GM21619 (cell line): ENCODE data around the gene CEP350.
"Not testable (repeated sequence)": the region's sequence is repeated elsewhere in the genome, so short reads cannot be mapped to it uniquely, and the experiment has no call there.

Experiments
- ATAC-seq: cut with Tn5 transposase; IDR thresholded peaks from one replicate; pipeline ENCODE4 v1.9.1; 2021; ENCODE audit not compliant: unreplicated experiment

CEP350 gene

GRCh38 chr1:180116964-180117763 lies 162.6 kb downstream of the CEP350 start:
- ATAC-seq, result no peak

GRCh38 chr1:180117764-180118116 lies 163.1 kb downstream of the CEP350 start:
- ATAC-seq, result no peak

DNA sequence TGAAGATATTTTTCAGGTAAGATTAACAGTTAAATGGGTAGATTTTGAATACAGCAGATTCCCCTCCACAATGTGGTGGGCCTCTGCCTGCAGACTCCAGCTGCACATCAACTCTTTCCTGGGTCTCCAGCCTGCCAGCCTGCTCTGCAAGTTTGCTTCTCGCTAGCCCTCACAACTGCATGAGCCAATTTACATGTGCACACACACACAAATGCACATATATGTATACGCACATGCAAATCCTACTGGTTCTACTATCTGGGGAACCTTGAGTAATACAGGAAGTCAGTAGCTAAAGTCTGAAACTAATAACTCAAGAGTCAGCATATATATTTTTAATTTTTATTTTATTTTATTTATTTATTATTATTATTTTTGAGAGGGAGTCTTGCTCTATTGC lies 165.2 kb downstream of the CEP350 start:
- no peak for ATAC-seq

- no peak for ATAC-seq
Observed at GRCh38 chr1:180123463-180123936, 168.9 kb downstream of the CEP350 start.

GRCh38 chr1:180130651-180131050 lies 176.0 kb downstream of the CEP350 start:
- no peak for ATAC-seq

DNA sequence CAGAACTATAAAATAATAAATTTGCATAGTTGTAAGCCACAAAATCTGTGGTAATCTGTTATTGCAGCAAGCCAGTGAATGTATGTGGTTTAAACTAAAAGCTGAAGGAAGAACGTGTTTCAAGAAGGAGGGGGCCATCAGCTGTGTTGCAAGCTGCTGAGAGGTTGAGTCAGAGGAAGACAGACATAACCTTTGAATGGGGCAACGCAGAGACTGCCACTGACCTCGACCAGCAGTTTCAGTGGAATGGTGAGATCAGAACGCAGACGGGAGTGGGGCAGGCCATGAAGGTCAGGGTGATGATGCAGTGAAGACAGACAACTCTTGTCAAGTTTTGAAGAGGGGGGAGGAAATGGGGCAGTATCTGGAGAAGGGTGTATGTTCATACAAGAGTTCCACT lies 176.9 kb downstream of the CEP350 start:
- ATAC-seq, result no peak

DNA sequence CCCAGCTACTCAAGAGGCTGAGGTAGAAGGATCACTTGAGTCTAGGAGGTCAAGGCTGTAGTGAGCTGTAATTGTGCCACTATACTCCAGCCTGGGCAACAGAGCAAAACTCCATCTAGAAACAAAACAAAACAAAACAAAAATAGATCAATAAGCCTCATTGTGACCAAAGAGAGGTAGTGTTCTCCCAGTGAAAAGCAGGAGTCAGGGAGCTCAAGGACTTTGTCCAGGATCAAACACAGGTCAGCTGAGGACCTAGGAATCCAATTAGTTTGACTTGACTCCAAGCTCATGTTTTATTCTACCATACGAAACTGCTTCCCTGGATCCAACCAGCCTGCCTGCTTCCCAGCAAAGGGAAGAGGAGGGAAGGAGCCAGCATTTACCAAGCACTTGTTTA lies 178.6 kb downstream of the CEP350 start:
- no peak for ATAC-seq

- not testable (repeated sequence) for ATAC-seq
Observed at GRCh38 chr1:180133688-180134087, 179.1 kb downstream of the CEP350 start.

- no peak for ATAC-seq
Observed at GRCh38 chr1:180135535-180135934, 180.9 kb downstream of the CEP350 start.

DNA sequence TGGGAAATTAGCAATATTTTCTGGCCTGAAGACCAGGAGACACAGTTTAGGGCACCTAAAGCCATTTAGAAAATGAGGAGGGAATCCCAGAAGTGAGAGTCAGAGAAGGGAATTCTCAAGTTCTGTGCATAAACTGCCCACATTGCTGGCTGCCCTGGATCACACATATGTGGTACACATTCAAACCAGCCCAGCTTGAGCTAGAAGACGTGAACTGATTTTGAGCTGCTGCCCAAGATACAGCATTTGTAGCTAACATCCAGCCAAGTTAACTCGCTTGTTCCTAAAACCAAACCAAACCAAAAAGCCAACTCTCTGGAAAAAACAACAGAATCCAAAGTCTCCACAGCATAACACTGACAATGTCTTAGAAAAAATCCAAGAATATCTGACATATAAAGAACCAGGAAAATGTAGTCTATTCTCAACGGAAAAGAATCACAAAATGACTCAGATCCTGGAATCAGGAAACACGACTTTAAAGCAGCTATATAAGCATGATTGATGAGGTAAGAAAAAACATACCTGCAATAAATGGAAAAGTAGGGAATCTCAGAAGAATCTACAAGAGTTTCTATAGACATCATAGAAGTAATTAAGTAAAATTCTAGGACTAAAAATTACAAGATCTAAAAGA lies 181.8 kb downstream of the CEP350 start:
- ATAC-seq, result no peak

DNA sequence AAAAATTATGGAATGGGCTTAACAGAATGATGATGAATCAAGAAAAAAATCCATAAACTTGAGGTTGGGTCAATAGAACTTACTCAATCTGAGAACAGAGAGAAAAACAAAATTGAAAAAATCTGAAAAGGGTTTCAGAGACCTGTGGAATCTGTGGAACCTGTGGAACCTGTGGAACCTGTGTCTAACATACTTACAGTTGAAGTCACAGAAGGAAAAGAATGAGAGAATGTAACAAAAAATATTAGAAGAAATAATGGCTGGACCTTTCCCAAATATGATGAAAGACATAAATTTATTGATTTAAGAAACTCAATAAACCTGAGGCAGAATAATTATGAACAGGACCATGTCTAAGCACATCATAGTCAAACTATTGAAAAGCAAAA lies 182.4 kb downstream of the CEP350 start:
- ATAC-seq, result no peak

DNA sequence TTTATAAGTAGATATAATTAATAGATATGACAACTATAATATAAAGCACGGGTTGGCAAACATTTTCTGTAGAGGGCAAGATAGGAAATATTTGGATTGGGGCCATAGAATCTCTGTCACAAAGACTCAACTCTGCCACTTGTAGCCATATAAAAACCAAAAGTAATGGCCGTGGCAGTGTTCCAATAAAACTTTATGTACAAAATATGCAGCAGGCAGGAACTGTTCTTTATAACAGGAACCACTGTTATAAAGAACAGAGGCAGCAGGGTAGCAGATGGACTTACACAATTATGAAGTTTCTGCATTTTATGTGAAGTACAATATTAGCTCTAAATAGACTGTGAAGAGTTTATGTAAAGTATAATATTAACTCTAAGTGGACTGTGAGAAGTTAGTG lies 183.2 kb downstream of the CEP350 start:
- no peak for ATAC-seq

- ATAC-seq, result no peak
Observed at GRCh38 chr1:180141381-180141934, 186.8 kb downstream of the CEP350 start.

DNA sequence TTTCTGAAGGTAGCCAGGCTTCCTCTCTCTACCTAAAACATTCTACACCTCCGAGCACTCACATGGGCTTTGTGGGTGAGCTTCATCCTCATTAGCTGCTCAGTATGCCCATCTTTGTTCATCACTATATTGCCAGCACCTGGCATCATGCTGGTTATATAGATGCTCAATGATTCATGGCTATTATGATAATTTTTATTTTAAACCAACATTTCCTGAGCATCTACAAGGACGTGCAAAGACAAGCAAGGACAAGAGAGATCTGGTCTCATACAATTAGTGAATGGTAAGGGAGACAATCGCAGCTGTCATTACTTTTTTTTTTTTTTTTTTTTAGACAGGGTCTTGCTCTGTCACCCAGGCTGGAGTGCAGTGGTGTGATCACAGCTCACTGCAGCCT lies 188.7 kb downstream of the CEP350 start:
- ATAC-seq, result no peak

GRCh38 chr1:180144659-180145357 lies 190.2 kb downstream of the CEP350 start:
- no peak for ATAC-seq

DNA sequence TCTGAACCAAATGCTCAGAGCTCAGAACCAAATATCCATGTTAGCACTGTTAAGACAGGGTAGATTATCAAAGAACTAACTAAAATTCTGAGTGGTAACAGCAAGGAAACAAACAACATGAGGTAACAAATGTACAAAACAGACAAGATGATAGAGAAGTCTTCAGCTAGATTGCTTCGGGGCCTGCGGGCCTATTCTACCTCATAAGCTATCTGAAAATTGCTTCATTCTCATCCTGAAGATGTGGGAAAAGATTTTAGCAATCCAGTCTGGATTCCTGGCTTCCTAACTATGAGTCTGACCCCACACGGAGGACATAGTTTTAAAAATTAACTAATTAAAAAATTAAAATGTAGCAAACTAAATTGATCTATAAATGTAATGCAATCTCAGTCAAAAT lies 190.8 kb downstream of the CEP350 start:
- no peak for ATAC-seq

- ATAC-seq, result no peak
Observed at GRCh38 chr1:180150982-180151381, 196.4 kb downstream of the CEP350 start.

DNA sequence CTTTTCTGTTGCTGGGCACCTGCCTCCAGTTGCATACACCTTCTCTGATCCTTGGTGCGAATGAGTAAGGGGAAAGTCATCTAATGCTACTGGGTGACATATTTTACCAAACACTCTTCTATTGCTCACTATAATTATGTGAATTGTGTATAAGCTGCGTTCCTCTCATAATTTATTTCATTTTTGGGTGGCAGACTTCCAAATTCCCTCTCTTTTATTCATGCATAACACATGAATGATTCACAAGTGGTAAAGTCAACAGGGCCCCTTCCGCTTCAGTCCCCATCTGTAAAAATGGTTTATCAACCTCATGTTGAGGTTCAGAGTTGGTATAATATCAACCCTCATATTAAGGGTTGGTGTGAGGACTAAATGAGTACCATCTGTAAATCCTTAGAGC lies 196.9 kb downstream of the CEP350 start:
- no peak for ATAC-seq

- ATAC-seq, result no peak
Observed at GRCh38 chr1:180152588-180152987, 198.0 kb downstream of the CEP350 start.

- no peak for ATAC-seq
Observed at GRCh38 chr1:180153032-180153431, 198.4 kb downstream of the CEP350 start.

GRCh38 chr1:180154003-180154324 lies 199.4 kb downstream of the CEP350 start:
- no peak for ATAC-seq
